ENCODE measurements around the gene PLLP.

The PLLP gene

GRCh38 chr16:57284209-57284951 is at the start of gene PLLP:
Gene PLLP (minus strand): TSS chr16:57284672. CDS start chr16:57284540, 132 bp downstream.
- peak in 1 of 2 experiments; percentile 59 for DNase-seq

- DNase-seq: no peak
Observed at GRCh38 chr16:57333402-57333801, 48.9 kb upstream of the PLLP start.

GRCh38 chr16:57331355-57331754 is 46.9 kb upstream of the PLLP start:
- DNase-seq: no peak

- no peak for DNase-seq
Observed at GRCh38 chr16:57329718-57330327, 45.4 kb upstream of the PLLP start.

- DNase-seq: no peak
Observed at GRCh38 chr16:57325458-57325857, 41.0 kb upstream of the PLLP start.

GRCh38 chr16:57324749-57325148 is 40.3 kb upstream of the PLLP start:
- no peak for DNase-seq

- DNase-seq: no peak
Observed at GRCh38 chr16:57319646-57320045, 35.2 kb upstream of the PLLP start.

- peak in 1 of 2 experiments; percentile 34 for DNase-seq
Observed at GRCh38 chr16:57318240-57318970, 33.9 kb upstream of the PLLP start.

GRCh38 chr16:57316390-57317017 is 32.0 kb upstream of the PLLP start:
- no peak for DNase-seq

GRCh38 chr16:57315416-57315815 is 30.9 kb upstream of the PLLP start:
- DNase-seq: no peak

GRCh38 chr16:57314161-57314785 is 29.8 kb upstream of the PLLP start:
- DNase-seq: no peak

GRCh38 chr16:57313509-57313908 is 29.0 kb upstream of the PLLP start:
- no peak for DNase-seq

- DNase-seq: no peak
Observed at GRCh38 chr16:57310801-57311200, 26.3 kb upstream of the PLLP start.

- no peak for DNase-seq
Observed at GRCh38 chr16:57308041-57308440, 23.6 kb upstream of the PLLP start.

- no peak for DNase-seq
Observed at GRCh38 chr16:57307365-57307764, 22.9 kb upstream of the PLLP start.

- no peak for DNase-seq
Observed at GRCh38 chr16:57306676-57307341, 22.3 kb upstream of the PLLP start.

- no peak for DNase-seq
Observed at GRCh38 chr16:57305159-57305811, 20.8 kb upstream of the PLLP start.

GRCh38 chr16:57304169-57305061 is 19.9 kb upstream of the PLLP start:
- DNase-seq: no peak

- DNase-seq: no peak
Observed at GRCh38 chr16:57303910-57304168, 19.4 kb upstream of the PLLP start.

- no peak for DNase-seq
Observed at GRCh38 chr16:57303021-57303909, 18.8 kb upstream of the PLLP start.

All from NCI-H526 (cell line).